RWPE2 (cell line): Measurements from ENCODE around the gene MAN1A1.

Experiments
- ATAC-seq: fragments of 200-7000 bp; cut with Tn5 transposase; 3 replicates; pipeline ENCODE4 v1.9.1; 2021; ENCODE audit warnings: low read depth
- DNase-seq: peaks from one replicate; pipeline ENCODE4 v3.0.0-alpha.2; 2020; ENCODE audit warnings: low spot score
- H3K27ac ChIP-seq: fragments of 450-650 bp; 2 replicates; pipeline ENCODE4 v1.5.1; 2017; ENCODE audit warnings: mild to moderate bottlenecking; ENCODE audit not compliant: poor library complexity, severe bottlenecking
- H3K27me3 ChIP-seq: fragments of 250-450 bp; sonication (Bioruptor Pico); 2 replicates; pipeline ENCODE4 v1.5.1; 2021; ENCODE audit warnings: mild to moderate bottlenecking, moderate library complexity; ENCODE audit not compliant: insufficient read depth, poor library complexity, severe bottlenecking
- H3K36me3 ChIP-seq: fragments of 250-450 bp; sonication (Bioruptor Pico); 2 replicates; pipeline ENCODE4 v1.5.1; 2020; ENCODE audit warnings: low read depth, mild to moderate bottlenecking, moderate library complexity
- H3K4me1 ChIP-seq: fragments of 250-450 bp; sonication (Bioruptor Pico); 2 replicates; pipeline ENCODE4 v1.5.1; 2021; ENCODE audit warnings: mild to moderate bottlenecking, moderate library complexity; ENCODE audit not compliant: insufficient read depth, poor library complexity, severe bottlenecking
- H3K4me3 ChIP-seq: fragments of 250-450 bp; sonication (Bioruptor Pico); 2 replicates; pipeline ENCODE4 v1.5.1; 2021; ENCODE audit warnings: mild to moderate bottlenecking, moderate library complexity; ENCODE audit not compliant: severe bottlenecking
- H3K9me3 ChIP-seq: fragments of 250-450 bp; sonication (Bioruptor Pico); 2 replicates; pipeline ENCODE4 v1.5.1; 2021; ENCODE audit warnings: mild to moderate bottlenecking, moderate library complexity; ENCODE audit not compliant: severe bottlenecking
- CTCF ChIP-seq: fragments of 450-650 bp; IDR thresholded peaks from one replicate; pipeline ENCODE4 v1.5.1; 2017; ENCODE audit warnings: mild to moderate bottlenecking, moderate library complexity; ENCODE audit not compliant: poor library complexity, severe bottlenecking

Gene MAN1A1

GRCh38 chr6:119323478-119323877, 26.1 kb downstream of the MAN1A1 start:
- Histone ChIP-seq H3K27me3 (no peaks in the 10 kb centered on the region), H3K9me3 (no peaks in the 10 kb centered on the region), H3K4me1 (peaks cover 11% of the 10 kb centered on the region), H3K27ac (no peak overlapping the region), H3K4me3 (no peak overlapping the region), H3K36me3 (no peaks in the 10 kb centered on the region)
- DNase-seq = no peak
- peak; percentile 38; the same call in 1 of the 3 replicates for ATAC-seq
- TF ChIP-seq CTCF = no peak

- peaks cover 11% of the 10 kb centered on the region for H3K4me1 ChIP-seq
- TF ChIP-seq CTCF = no peak
- H3K9me3 ChIP-seq = no peaks in the 10 kb centered on the region
- H3K36me3 ChIP-seq = no peaks in the 10 kb centered on the region
- no peak for ATAC-seq
- no peak for DNase-seq
- H3K27me3 ChIP-seq = no peaks in the 10 kb centered on the region
- H3K27ac ChIP-seq = no peak overlapping the region
- H3K4me3 ChIP-seq = no peak overlapping the region
Measured at GRCh38 chr6:119322715-119323350, 26.7 kb downstream of the MAN1A1 start.

- Histone ChIP-seq H3K27me3 (no peaks in the 10 kb centered on the region), H3K36me3 (no peaks in the 10 kb centered on the region), H3K9me3 (no peaks in the 10 kb centered on the region), H3K4me1 (peaks cover 11% of the 10 kb centered on the region), H3K4me3 (no peak overlapping the region), H3K27ac (no peak overlapping the region)
- TF ChIP-seq CTCF = no peak
- DNase-seq = no peak
- no peak for ATAC-seq
Measured at GRCh38 chr6:119322034-119322433, 27.5 kb downstream of the MAN1A1 start.

GRCh38 chr6:119319694-119320093, 29.9 kb downstream of the MAN1A1 start:
- no peak overlapping the region for H3K27ac ChIP-seq
- H3K9me3 ChIP-seq = no peaks in the 10 kb centered on the region
- H3K27me3 ChIP-seq = no peaks in the 10 kb centered on the region
- TF ChIP-seq CTCF = no peak
- no peak for ATAC-seq
- H3K4me1 ChIP-seq = peaks cover 11% of the 10 kb centered on the region
- H3K36me3 ChIP-seq = no peaks in the 10 kb centered on the region
- no peak for DNase-seq
- no peak overlapping the region for H3K4me3 ChIP-seq

DNA sequence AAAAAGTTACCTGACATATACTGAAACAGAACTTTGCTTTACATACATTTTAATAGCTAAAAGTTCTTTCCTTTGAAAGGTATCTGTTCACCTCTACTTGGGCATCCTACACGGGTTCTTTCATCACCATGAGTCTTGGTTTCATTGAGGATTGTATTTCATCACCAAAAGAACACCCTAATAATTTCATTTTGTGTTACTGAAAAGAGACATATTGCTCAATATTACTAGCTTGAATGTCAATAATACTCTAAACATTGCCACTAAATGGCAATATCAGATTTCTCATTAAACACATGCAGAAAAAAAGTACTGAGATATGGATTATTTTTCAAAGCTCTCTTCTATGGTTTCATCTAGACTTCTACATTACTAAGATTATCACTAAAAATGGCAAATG, 30.8 kb downstream of the MAN1A1 start:
- H3K4me1 ChIP-seq = peaks cover 5% of the 10 kb centered on the region
- no peaks in the 10 kb centered on the region for H3K9me3 ChIP-seq
- no peak for TF ChIP-seq CTCF
- H3K27ac ChIP-seq = no peak overlapping the region
- H3K4me3 ChIP-seq = no peak overlapping the region
- ATAC-seq (no peak), DNase-seq (no peak)
- no peaks in the 10 kb centered on the region for H3K36me3 ChIP-seq
- H3K27me3 ChIP-seq = no peaks in the 10 kb centered on the region
